ENCODE data around the gene ZMAT3. TPM values are rescaled to one million over a fixed set of nuclear protein-coding genes. Genes with fewer than 3 reads are reported as not detected.

The ZMAT3 gene
- total and polyA plus RNA-seq, 2 of the 8 experiments (the other 6 are each of a cell fraction or from before 2014, with no cell fraction given) = 5.0 to 9.2 TPM

GRCh38 chr3:179071027-179071322, 634 bp downstream of the ZMAT3 start (continued):
- TF ChIP-seq CHD7 (IDR thresholded peaks at IDR 0.05; ENCODE audit: insufficient replicate concordance, low read length) = no peak
